ENCODE results near the gene DAZAP1. TPM values are rescaled to one million over a fixed set of nuclear protein-coding genes. Genes with fewer than 3 reads are reported as not detected.

DAZAP1 gene
- total RNA-seq, 1 donor from 2014 or later, result 131 TPM

DNA sequence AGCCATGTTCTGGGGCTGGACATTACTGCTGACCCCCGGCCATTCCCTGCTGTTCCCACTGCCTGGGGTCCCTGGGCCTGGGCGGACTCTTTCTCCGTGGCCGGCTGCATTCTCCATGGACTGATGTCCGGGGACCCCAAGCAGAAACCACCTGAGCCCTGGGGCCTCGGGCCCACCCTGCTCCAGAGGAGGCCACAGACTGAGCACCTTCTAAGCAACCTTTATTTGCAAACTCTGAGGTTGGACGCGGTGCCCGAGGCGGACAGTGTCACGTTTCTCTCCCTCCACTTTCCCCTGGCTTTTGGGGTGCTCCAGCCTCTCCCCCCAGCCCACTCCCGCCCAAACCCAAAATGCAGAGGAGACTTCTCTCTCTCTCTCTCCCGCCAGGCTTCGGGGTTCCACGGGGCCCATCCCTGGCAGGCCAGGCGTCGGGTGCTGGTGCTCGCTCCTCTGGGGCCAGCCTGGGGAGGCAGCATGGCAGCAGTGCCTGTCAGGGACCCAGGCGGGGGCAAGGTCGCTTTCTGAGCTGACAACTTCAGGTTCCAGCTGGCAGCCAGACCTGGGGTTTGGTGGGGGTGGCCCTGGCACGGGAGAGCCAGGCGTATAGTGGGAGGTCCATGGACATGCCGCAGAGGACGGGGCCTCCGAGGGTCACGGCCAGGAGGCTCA, 74.0 kb downstream of the DAZAP1 start:
- Mint-ChIP-seq H3K4me1 (peaks cover 4% of the 10 kb centered on the region), H3K9me3 (no peaks in the 10 kb centered on the region), H3K27ac (no peak overlapping the region), H3K4me3 (no peak overlapping the region), H3K27me3 (ENCODE audit: low read depth) (no peaks in the 10 kb centered on the region), H3K36me3 (peaks cover 2% of the 10 kb centered on the region)
- TF ChIP-seq, protein P1, sequence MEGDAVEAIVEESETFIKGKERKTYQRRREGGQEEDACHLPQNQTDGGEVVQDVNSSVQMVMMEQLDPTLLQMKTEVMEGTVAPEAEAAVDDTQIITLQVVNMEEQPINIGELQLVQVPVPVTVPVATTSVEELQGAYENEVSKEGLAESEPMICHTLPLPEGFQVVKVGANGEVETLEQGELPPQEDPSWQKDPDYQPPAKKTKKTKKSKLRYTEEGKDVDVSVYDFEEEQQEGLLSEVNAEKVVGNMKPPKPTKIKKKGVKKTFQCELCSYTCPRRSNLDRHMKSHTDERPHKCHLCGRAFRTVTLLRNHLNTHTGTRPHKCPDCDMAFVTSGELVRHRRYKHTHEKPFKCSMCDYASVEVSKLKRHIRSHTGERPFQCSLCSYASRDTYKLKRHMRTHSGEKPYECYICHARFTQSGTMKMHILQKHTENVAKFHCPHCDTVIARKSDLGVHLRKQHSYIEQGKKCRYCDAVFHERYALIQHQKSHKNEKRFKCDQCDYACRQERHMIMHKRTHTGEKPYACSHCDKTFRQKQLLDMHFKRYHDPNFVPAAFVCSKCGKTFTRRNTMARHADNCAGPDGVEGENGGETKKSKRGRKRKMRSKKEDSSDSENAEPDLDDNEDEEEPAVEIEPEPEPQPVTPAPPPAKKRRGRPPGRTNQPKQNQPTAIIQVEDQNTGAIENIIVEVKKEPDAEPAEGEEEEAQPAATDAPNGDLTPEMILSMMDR (IDR thresholded peaks at IDR 0.05; ENCODE audit: unreplicated experiment), result no peak
- no peak for DNase-seq (ENCODE audit: low spot score in 2 of 2, unreplicated experiment in 2 of 2)

DNA sequence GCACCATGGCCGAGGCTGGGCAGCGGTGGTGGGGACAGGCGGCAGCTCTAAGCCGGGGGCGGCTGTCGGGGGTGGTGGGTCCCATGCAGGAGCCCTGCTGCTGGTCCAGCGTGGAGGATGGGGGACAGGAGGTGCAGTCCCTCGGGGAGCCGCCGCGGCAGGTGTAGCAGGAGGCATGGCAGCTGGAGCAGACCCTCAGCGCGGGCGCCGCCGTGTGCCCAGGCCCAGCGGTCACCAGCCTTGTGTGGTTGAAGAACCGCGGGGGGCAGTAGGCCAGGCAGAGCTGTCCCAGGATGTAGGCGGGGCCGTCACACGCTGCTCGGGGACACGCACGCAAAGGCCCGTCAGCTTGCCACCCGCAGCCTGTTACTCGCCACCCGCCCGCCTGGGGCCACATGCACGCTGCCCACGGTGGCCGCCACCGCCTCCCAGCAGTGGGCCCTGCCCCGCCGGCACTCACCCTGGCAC, 74.5 kb downstream of the DAZAP1 start:
- H3K4me3 Mint-ChIP-seq, result no peak overlapping the region
- TF ChIP-seq, protein P1 (IDR thresholded peaks at IDR 0.05; ENCODE audit: unreplicated experiment), result no peak
- H3K27me3 Mint-ChIP-seq (ENCODE audit: low read depth), result no peaks in the 10 kb centered on the region
- no peak overlapping the region for H3K27ac Mint-ChIP-seq
- no peak for DNase-seq (ENCODE audit: low spot score in 2 of 2, unreplicated experiment in 2 of 2)
- H3K36me3 Mint-ChIP-seq, result peaks cover 2% of the 10 kb centered on the region
- peaks cover 4% of the 10 kb centered on the region for H3K4me1 Mint-ChIP-seq
- H3K9me3 Mint-ChIP-seq, result no peaks in the 10 kb centered on the region

- Mint-ChIP-seq H3K27me3 (ENCODE audit: low read depth) (no peaks in the 10 kb centered on the region), H3K4me3 (no peak overlapping the region), H3K36me3 (peaks cover 2% of the 10 kb centered on the region), H3K27ac (no peak overlapping the region), H3K9me3 (no peaks in the 10 kb centered on the region), H3K4me1 (peaks cover 4% of the 10 kb centered on the region)
- no peak for DNase-seq (ENCODE audit: low spot score in 2 of 2, unreplicated experiment in 2 of 2)
- TF ChIP-seq, protein P1 (IDR thresholded peaks at IDR 0.05; ENCODE audit: unreplicated experiment), result no peak
Observed at GRCh38 chr19:1482361-1483130, 75.2 kb downstream of the DAZAP1 start.

DNA sequence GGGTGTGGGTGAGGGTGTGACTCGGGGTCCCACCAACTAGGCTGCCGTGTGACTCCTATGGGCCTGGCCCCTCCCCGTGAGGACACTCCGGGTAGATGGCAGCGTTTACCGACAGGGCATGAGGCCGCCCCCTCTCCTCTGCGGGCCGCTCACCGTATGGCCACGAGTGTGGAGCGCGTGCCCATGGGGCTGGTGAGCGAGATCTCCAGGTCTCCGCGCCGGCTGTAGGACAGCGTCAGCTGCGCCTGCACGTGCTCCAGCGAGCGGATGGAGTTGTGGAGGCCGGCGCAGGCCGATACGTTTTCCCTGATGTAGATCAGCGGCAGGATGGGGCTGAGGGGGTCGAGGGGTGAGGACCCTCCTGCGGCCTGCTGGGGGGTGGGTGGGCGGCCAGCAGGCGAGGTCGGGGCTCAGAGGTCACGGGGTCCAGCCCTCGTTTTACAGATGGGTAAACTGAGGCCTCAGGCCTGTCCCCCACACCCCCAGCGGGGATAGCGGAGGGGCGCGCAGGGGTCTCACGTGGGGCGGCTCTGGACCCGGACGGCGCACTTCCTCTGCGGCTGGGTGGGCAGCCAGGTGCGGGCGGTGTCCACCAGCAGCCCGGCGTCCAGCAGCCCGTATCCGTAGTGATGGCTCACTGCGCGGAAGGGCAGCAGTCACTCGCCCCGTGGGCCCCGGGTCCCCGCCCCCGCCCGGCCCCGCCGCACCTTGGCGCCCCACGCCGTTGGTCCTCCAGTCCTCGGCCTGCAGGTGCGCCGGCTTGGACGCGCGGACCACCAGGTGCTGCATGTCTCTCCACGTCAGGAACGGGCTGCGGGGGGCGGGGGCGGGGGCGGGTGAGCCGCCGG, 76.0 kb downstream of the DAZAP1 start:
- no peaks in the 10 kb centered on the region for H3K27me3 Mint-ChIP-seq (ENCODE audit: low read depth)

GRCh38 chr19:1483979-1484428, 76.6 kb downstream of the DAZAP1 start:
- Mint-ChIP-seq H3K27me3 (ENCODE audit: low read depth) (no peaks in the 10 kb centered on the region), H3K36me3 (peaks cover 2% of the 10 kb centered on the region), H3K4me3 (no peak overlapping the region), H3K27ac (no peak overlapping the region), H3K4me1 (peaks cover 3% of the 10 kb centered on the region), H3K9me3 (no peaks in the 10 kb centered on the region)
- DNase-seq (ENCODE audit: low spot score in 2 of 2, unreplicated experiment in 2 of 2), result no peak
- TF ChIP-seq, protein P1 (IDR thresholded peaks at IDR 0.05; ENCODE audit: unreplicated experiment), result no peak

More for the DNA sequence above, 76.0 kb downstream of the DAZAP1 start:
- no peak overlapping the region for H3K27ac Mint-ChIP-seq
- TF ChIP-seq, protein P1 (IDR thresholded peaks at IDR 0.05; ENCODE audit: unreplicated experiment), result no peak
- H3K36me3 Mint-ChIP-seq, result peaks cover 2% of the 10 kb centered on the region
- peaks cover 4% of the 10 kb centered on the region for H3K4me1 Mint-ChIP-seq
- no peaks in the 10 kb centered on the region for H3K9me3 Mint-ChIP-seq
- H3K4me3 Mint-ChIP-seq, result no peak overlapping the region
- no peak for DNase-seq (ENCODE audit: low spot score in 2 of 2, unreplicated experiment in 2 of 2)
